Measurements from ENCODE around the gene UBE2E3.

The UBE2E3 gene

DNA sequence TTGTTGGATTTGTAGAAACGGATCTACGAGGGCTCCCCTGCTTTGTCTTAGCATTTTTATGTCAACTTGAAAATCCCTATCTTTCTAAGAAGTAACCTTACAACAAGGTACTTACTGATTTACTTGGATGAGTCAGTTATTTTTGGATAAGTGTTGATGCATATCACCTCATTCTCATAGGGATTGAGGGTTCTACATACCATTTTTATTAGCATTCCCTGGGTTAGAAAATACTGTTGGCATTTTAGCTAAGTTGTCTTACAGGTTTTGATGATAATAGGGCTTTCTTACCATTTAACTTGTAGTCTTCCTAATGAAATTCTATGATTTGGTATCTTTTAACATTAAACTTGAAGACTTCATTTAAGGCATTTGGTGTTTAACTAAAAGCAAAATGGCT lies 125.2 kb downstream of the UBE2E3 start:
- no peaks in the 10 kb centered on the region for H3K27me3 ChIP-seq (ENCODE audit: insufficient read depth, low read length, poor library complexity)
- no peaks in the 10 kb centered on the region for H3K79me2 ChIP-seq (ENCODE audit: control insufficient read depth, insufficient read depth, low read length)
- no peak overlapping the region for H4K8ac ChIP-seq (ENCODE audit: low read depth, low read length)
- peaks cover 4% of the 10 kb centered on the region for H3K4me1 ChIP-seq (ENCODE audit: control insufficient read depth, low read depth, low read length)
- H4K5ac ChIP-seq (ENCODE audit: low read length) = no peak overlapping the region
- no peak overlapping the region for H2BK5ac ChIP-seq (ENCODE audit: low read length)
- no peaks in the 10 kb centered on the region for H3K79me1 ChIP-seq (ENCODE audit: low read length)
- no CpG with 5 or more reads among the region's 2 CpGs for WGBS (ENCODE audit: extremely low coverage, insufficient coverage, low lambda C conversion rate)
- no peak overlapping the region for H3K4me3 ChIP-seq (ENCODE audit: low read length)
- H3K4me2 ChIP-seq (ENCODE audit: low read length) = no peak overlapping the region
- no peak for DNase-seq
- no peak overlapping the region for H3K56ac ChIP-seq (ENCODE audit: low read length)
- H3K4ac ChIP-seq (ENCODE audit: low read depth, low read length) = no peak overlapping the region
- no peak overlapping the region for H2AK5ac ChIP-seq (ENCODE audit: low read length)
- no peaks in the 10 kb centered on the region for H3K36me3 ChIP-seq (ENCODE audit: control insufficient read depth, insufficient read depth, low read length)
- H2BK120ac ChIP-seq (ENCODE audit: low read depth, low read length) = no peak overlapping the region
- no peak overlapping the region for H3K18ac ChIP-seq (ENCODE audit: low read length)
- no peak overlapping the region for H3K23ac ChIP-seq (ENCODE audit: low read length)
- H3K27ac ChIP-seq (ENCODE audit: low read depth, low read length) = no peak overlapping the region
- no peak overlapping the region for H2BK15ac ChIP-seq (replicated peaks; ENCODE audit: low read depth)
- H3K9ac ChIP-seq (ENCODE audit: low read length) = no peak overlapping the region

DNA sequence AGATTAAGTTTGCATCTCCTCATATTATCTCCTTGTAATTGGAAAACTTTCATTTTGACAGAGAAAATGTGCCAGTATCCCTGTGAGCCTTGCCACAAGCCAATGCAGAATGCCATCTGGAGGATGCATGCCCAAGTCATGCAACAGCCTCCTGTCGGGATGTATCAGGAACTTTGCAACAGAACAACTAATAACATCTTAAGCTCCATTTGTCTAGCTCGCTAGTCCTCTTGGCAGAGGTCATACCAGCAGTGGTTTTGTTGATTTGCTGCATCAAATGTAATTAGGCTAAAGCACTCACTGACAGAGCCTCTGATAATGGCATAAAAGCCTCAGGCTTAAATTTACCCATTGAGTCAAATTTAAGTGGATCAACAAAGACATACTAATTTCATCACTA lies 125.8 kb downstream of the UBE2E3 start:
- Histone ChIP-seq H3K4me2 (ENCODE audit: low read length) (no peak overlapping the region), H3K4me3 (ENCODE audit: low read length) (no peak overlapping the region), H3K9ac (ENCODE audit: low read length) (no peak overlapping the region), H3K27me3 (ENCODE audit: insufficient read depth, low read length, poor library complexity) (no peaks in the 10 kb centered on the region), H4K8ac (ENCODE audit: low read depth, low read length) (no peak overlapping the region), H2BK15ac (replicated peaks; ENCODE audit: low read depth) (no peak overlapping the region), H3K4me1 (ENCODE audit: control insufficient read depth, low read depth, low read length) (peaks cover 4% of the 10 kb centered on the region), H3K23ac (ENCODE audit: low read length) (no peak overlapping the region), H3K79me2 (ENCODE audit: control insufficient read depth, insufficient read depth, low read length) (no peaks in the 10 kb centered on the region), H2BK120ac (ENCODE audit: low read depth, low read length) (no peak overlapping the region), H3K27ac (ENCODE audit: low read depth, low read length) (no peak overlapping the region), H2BK5ac (ENCODE audit: low read length) (no peak overlapping the region), H3K56ac (ENCODE audit: low read length) (no peak overlapping the region), H3K18ac (ENCODE audit: low read length) (no peak overlapping the region), H3K36me3 (ENCODE audit: control insufficient read depth, insufficient read depth, low read length) (no peaks in the 10 kb centered on the region), H3K79me1 (ENCODE audit: low read length) (no peaks in the 10 kb centered on the region), H2AK5ac (ENCODE audit: low read length) (no peak overlapping the region), H4K5ac (ENCODE audit: low read length) (no peak overlapping the region), H3K4ac (ENCODE audit: low read depth, low read length) (no peak overlapping the region)
- no CpG with 5 or more reads among the region's 2 CpGs for WGBS (ENCODE audit: extremely low coverage, insufficient coverage, low lambda C conversion rate)
- peak; percentile 46 for DNase-seq

DNA sequence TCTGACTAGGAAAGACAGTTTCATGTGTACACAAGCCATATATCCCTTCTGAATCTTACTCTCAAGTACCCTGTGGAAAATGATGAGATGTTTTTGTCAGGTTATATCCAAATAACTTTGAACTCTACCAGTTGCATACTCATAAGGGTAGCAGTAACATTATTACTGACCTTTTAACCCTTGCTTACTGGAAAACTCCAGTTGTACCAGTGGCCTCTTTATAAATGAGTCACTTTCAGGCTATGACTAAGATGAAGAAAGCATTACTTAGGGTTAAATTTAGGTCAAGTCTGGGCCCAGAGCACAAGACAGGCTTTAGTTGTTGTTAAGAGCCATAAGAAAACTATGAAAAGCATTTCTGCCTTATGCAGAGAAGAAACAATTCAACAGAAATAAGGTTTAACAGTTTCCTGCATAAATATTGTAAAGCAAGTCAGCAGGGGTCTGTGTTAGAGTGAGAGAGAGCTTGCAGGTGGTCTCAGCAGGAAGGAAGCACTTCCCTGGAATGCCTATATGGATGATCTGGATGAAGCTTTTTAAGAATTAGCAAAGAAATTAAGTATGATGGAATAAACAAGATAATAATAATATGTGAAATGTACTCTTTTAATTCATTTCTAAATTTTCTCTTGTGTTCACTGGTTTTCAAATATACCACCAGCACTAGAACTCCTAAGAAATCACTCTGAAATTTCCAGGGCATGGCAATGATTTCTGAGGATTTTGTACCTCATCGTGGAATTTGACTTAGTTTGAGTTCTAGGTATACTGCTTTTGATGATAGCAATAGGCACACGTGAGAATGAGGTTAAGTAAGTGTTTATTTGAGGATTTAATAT lies 126.6 kb downstream of the UBE2E3 start:
- H3K36me3 ChIP-seq (ENCODE audit: control insufficient read depth, insufficient read depth, low read length) = no peaks in the 10 kb centered on the region
- no peaks in the 10 kb centered on the region for H3K27me3 ChIP-seq (ENCODE audit: insufficient read depth, low read length, poor library complexity)
- H3K4ac ChIP-seq (ENCODE audit: low read depth, low read length) = no peak overlapping the region
- no peak overlapping the region for H3K27ac ChIP-seq (ENCODE audit: low read depth, low read length)
- no peak overlapping the region for H3K9ac ChIP-seq (ENCODE audit: low read length)
- no peak overlapping the region for H4K8ac ChIP-seq (ENCODE audit: low read depth, low read length)
- H3K56ac ChIP-seq (ENCODE audit: low read length) = no peak overlapping the region
- peak; percentile 21 for DNase-seq
- H3K23ac ChIP-seq (ENCODE audit: low read length) = no peak overlapping the region
- no peak overlapping the region for H4K5ac ChIP-seq (ENCODE audit: low read length)
- H2BK15ac ChIP-seq (replicated peaks; ENCODE audit: low read depth) = no peak overlapping the region
- H3K79me2 ChIP-seq (ENCODE audit: control insufficient read depth, insufficient read depth, low read length) = no peaks in the 10 kb centered on the region
- H2BK120ac ChIP-seq (ENCODE audit: low read depth, low read length) = no peak overlapping the region
- WGBS (ENCODE audit: extremely low coverage, insufficient coverage, low lambda C conversion rate) = no CpG with 5 or more reads among the region's 2 CpGs
- no peak overlapping the region for H3K4me2 ChIP-seq (ENCODE audit: low read length)
- no peak overlapping the region for H3K4me3 ChIP-seq (ENCODE audit: low read length)
- no peak overlapping the region for H3K18ac ChIP-seq (ENCODE audit: low read length)
- H3K79me1 ChIP-seq (ENCODE audit: low read length) = no peaks in the 10 kb centered on the region
- H2AK5ac ChIP-seq (ENCODE audit: low read length) = no peak overlapping the region
- H3K4me1 ChIP-seq (ENCODE audit: control insufficient read depth, low read depth, low read length) = peaks cover 4% of the 10 kb centered on the region
- H2BK5ac ChIP-seq (ENCODE audit: low read length) = no peak overlapping the region

DNA sequence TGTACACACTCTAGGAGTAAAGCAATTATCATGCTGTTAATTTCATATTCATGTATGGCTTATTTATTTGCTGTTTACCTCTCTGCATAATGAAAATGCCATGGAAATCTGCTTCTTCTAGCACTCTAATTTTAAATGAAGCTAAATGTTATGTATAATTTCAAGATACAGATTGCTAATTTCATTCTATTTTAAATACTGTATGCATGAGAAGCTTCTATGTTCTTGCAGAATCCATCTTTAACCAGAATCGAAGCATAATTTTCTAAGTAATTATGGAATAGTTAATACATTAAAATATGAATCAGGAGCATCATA lies 127.2 kb downstream of the UBE2E3 start:
- no peak overlapping the region for H2BK120ac ChIP-seq (ENCODE audit: low read depth, low read length)
- no peak overlapping the region for H2BK15ac ChIP-seq (replicated peaks; ENCODE audit: low read depth)
- no peaks in the 10 kb centered on the region for H3K79me1 ChIP-seq (ENCODE audit: low read length)
- peaks cover 4% of the 10 kb centered on the region for H3K4me1 ChIP-seq (ENCODE audit: control insufficient read depth, low read depth, low read length)
- H4K8ac ChIP-seq (ENCODE audit: low read depth, low read length) = no peak overlapping the region
- H2AK5ac ChIP-seq (ENCODE audit: low read length) = no peak overlapping the region
- H3K27me3 ChIP-seq (ENCODE audit: insufficient read depth, low read length, poor library complexity) = no peaks in the 10 kb centered on the region
- whole genome bisulfite sequencing (ENCODE audit: extremely low coverage, insufficient coverage, low lambda C conversion rate) = no CpG with 5 or more reads among the region's 1 CpG
- no peak overlapping the region for H2BK5ac ChIP-seq (ENCODE audit: low read length)
- no peak overlapping the region for H3K9ac ChIP-seq (ENCODE audit: low read length)
- H3K4ac ChIP-seq (ENCODE audit: low read depth, low read length) = no peak overlapping the region
- H3K23ac ChIP-seq (ENCODE audit: low read length) = no peak overlapping the region
- H3K4me2 ChIP-seq (ENCODE audit: low read length) = no peak overlapping the region
- no peak overlapping the region for H3K18ac ChIP-seq (ENCODE audit: low read length)
- DNase-seq = no peak
- no peak overlapping the region for H4K5ac ChIP-seq (ENCODE audit: low read length)
- H3K4me3 ChIP-seq (ENCODE audit: low read length) = no peak overlapping the region
- no peak overlapping the region for H3K56ac ChIP-seq (ENCODE audit: low read length)
- H3K36me3 ChIP-seq (ENCODE audit: control insufficient read depth, insufficient read depth, low read length) = no peaks in the 10 kb centered on the region
- H3K27ac ChIP-seq (ENCODE audit: low read depth, low read length) = no peak overlapping the region
- H3K79me2 ChIP-seq (ENCODE audit: control insufficient read depth, insufficient read depth, low read length) = no peaks in the 10 kb centered on the region

DNA sequence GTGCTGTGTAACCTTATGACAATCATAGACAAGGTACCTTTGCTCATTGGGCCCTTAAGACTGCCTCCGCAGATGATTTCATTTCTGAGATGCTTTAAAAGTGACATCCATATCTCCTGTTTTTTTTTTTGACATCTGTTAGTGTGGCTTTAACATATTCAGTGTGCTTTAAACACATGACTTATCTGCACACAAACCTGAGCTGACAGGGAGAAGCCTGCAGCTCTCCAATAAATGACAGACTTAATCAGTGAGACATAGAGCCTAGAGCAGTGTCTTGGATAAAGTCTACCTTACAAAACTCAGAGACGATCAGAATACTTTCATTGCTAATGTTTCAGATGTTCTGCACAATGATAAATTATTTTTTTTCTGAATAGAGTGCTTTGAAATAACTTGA lies 130.7 kb downstream of the UBE2E3 start:
- Histone ChIP-seq H3K36me3 (ENCODE audit: control insufficient read depth, insufficient read depth, low read length) (no peaks in the 10 kb centered on the region), H3K4me1 (ENCODE audit: control insufficient read depth, low read depth, low read length) (peaks cover 4% of the 10 kb centered on the region), H3K79me1 (ENCODE audit: low read length) (no peaks in the 10 kb centered on the region), H2BK5ac (ENCODE audit: low read length) (no peak overlapping the region), H3K18ac (ENCODE audit: low read length) (no peak overlapping the region), H3K23ac (ENCODE audit: low read length) (no peak overlapping the region), H3K4me3 (ENCODE audit: low read length) (no peak overlapping the region), H3K4me2 (ENCODE audit: low read length) (no peak overlapping the region), H2BK120ac (ENCODE audit: low read depth, low read length) (no peak overlapping the region), H3K4ac (ENCODE audit: low read depth, low read length) (no peak overlapping the region), H4K8ac (ENCODE audit: low read depth, low read length) (no peak overlapping the region), H3K56ac (ENCODE audit: low read length) (no peak overlapping the region), H3K27ac (ENCODE audit: low read depth, low read length) (no peak overlapping the region), H3K79me2 (ENCODE audit: control insufficient read depth, insufficient read depth, low read length) (no peaks in the 10 kb centered on the region), H2BK15ac (replicated peaks; ENCODE audit: low read depth) (no peak overlapping the region), H2AK5ac (ENCODE audit: low read length) (no peak overlapping the region), H3K9ac (ENCODE audit: low read length) (no peak overlapping the region), H3K27me3 (ENCODE audit: insufficient read depth, low read length, poor library complexity) (no peaks in the 10 kb centered on the region), H4K5ac (ENCODE audit: low read length) (no peak overlapping the region)
- DNase-seq = no peak
- WGBS (ENCODE audit: extremely low coverage, insufficient coverage, low lambda C conversion rate) = no CpG with 5 or more reads among the region's 2 CpGs

DNA sequence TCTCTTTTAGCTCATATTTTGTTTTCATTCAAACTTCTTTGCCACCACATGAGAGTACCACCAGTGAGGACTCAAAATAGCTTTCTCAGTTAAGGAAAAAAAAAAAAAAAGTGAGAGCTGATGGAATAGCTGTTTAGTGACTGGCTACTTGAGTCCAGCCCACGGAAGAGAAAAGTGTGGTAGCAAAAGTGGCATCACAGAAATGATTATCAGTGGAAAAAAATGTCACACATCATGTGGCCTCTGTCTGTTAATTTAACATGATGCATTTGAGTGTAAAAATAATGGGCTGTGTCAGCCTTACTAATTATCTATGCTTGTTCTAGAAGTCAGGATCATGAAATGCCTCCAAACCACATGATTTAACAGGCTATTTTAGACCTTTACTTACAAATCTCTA lies 132.5 kb downstream of the UBE2E3 start:
- no peaks in the 10 kb centered on the region for H3K79me1 ChIP-seq (ENCODE audit: low read length)
- H3K27me3 ChIP-seq (ENCODE audit: insufficient read depth, low read length, poor library complexity) = no peaks in the 10 kb centered on the region
- H2AK5ac ChIP-seq (ENCODE audit: low read length) = no peak overlapping the region
- H2BK120ac ChIP-seq (ENCODE audit: low read depth, low read length) = no peak overlapping the region
- no peak overlapping the region for H3K23ac ChIP-seq (ENCODE audit: low read length)
- H3K36me3 ChIP-seq (ENCODE audit: control insufficient read depth, insufficient read depth, low read length) = no peaks in the 10 kb centered on the region
- H4K5ac ChIP-seq (ENCODE audit: low read length) = no peak overlapping the region
- no peak overlapping the region for H3K18ac ChIP-seq (ENCODE audit: low read length)
- H3K4me2 ChIP-seq (ENCODE audit: low read length) = no peak overlapping the region
- no peak overlapping the region for H3K56ac ChIP-seq (ENCODE audit: low read length)
- no peak overlapping the region for H3K4ac ChIP-seq (ENCODE audit: low read depth, low read length)
- no peak overlapping the region for H2BK5ac ChIP-seq (ENCODE audit: low read length)
- no peak overlapping the region for H4K8ac ChIP-seq (ENCODE audit: low read depth, low read length)
- H2BK15ac ChIP-seq (replicated peaks; ENCODE audit: low read depth) = no peak overlapping the region
- DNase-seq = no peak
- H3K4me1 ChIP-seq (ENCODE audit: control insufficient read depth, low read depth, low read length) = no peaks in the 10 kb centered on the region
- no peak overlapping the region for H3K9ac ChIP-seq (ENCODE audit: low read length)
- no peak overlapping the region for H3K4me3 ChIP-seq (ENCODE audit: low read length)
- no peaks in the 10 kb centered on the region for H3K79me2 ChIP-seq (ENCODE audit: control insufficient read depth, insufficient read depth, low read length)
- H3K27ac ChIP-seq (ENCODE audit: low read depth, low read length) = no peak overlapping the region
- WGBS (ENCODE audit: extremely low coverage, insufficient coverage, low lambda C conversion rate) = no CpG with 5 or more reads among the region's 1 CpG
